ENCODE measurements around the gene GSAP. TPM values are rescaled to one million over a fixed set of nuclear protein-coding genes. Genes with fewer than 3 reads are reported as not detected.
"Not testable (repeated sequence)": the region's sequence is repeated elsewhere in the genome, so short reads cannot be mapped to it uniquely, and the experiment has no call there.

GSAP gene, protein sequence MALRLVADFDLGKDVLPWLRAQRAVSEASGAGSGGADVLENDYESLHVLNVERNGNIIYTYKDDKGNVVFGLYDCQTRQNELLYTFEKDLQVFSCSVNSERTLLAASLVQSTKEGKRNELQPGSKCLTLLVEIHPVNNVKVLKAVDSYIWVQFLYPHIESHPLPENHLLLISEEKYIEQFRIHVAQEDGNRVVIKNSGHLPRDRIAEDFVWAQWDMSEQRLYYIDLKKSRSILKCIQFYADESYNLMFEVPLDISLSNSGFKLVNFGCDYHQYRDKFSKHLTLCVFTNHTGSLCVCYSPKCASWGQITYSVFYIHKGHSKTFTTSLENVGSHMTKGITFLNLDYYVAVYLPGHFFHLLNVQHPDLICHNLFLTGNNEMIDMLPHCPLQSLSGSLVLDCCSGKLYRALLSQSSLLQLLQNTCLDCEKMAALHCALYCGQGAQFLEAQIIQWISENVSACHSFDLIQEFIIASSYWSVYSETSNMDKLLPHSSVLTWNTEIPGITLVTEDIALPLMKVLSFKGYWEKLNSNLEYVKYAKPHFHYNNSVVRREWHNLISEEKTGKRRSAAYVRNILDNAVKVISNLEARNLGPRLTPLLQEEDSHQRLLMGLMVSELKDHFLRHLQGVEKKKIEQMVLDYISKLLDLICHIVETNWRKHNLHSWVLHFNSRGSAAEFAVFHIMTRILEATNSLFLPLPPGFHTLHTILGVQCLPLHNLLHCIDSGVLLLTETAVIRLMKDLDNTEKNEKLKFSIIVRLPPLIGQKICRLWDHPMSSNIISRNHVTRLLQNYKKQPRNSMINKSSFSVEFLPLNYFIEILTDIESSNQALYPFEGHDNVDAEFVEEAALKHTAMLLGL
- total RNA-seq: 13.0 TPM

DNA sequence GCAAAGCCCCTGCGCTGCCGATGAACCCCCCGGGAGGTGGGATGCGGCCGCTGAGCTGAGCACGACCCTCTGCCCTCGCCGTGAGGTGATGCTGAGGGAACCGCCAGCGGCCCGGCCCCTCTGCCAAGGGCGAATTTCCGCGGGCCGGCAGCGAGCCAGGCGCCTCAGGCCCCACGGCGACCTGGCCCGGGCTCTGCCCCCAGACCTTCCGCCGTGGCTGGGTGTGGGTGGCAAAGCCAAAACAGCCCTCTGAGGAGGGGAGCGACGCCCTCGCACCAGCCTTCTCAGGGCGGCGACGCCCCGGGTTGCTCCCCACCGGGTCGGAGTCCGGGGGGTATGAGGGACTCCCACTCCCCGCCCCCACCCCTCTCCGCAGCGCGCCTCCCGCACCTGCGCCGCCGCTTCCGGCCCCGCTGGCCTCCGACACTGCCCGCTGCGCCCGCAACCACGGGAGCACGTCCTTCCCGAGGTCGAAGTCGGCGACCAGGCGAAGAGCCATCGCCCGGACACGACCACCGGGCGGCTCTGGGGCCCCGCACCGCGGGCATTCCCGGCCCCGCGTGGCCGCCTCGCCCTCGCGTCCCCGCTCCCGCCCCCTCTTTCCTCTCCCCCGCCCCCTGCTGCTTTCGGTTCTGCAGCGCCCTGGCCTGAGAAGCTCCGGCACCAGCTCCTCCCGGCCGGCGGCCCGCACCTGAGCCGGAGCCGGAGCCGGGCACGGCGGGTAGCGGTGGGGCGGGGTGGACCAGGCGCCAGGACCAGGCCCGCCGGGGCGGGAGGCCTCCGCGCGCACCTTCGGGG is at the start of gene GSAP:
TSS of gene GSAP (minus strand) at position 527 of the 798 bp plus-strand sequence. CDS start at position 499, 28 bp downstream.
- no peak for DNase-seq (ENCODE audit: extremely low spot score in 2 of 2)
- H3K27ac ChIP-seq: peak within 1 kb of the TSS; percentile 75
- H3K4me1 ChIP-seq: peaks cover 15% of the 10 kb centered on the region
- TF ChIP-seq POLR2AphosphoS5 (IDR thresholded peaks at IDR 0.05; ENCODE audit: insufficient read depth in 1 of 2, low read depth in 1 of 2) (peak in 1 of 2 donors; percentile 31), POLR2A (IDR thresholded peaks at IDR 0.05) (no peak)
- TF ChIP-seq, protein P1, sequence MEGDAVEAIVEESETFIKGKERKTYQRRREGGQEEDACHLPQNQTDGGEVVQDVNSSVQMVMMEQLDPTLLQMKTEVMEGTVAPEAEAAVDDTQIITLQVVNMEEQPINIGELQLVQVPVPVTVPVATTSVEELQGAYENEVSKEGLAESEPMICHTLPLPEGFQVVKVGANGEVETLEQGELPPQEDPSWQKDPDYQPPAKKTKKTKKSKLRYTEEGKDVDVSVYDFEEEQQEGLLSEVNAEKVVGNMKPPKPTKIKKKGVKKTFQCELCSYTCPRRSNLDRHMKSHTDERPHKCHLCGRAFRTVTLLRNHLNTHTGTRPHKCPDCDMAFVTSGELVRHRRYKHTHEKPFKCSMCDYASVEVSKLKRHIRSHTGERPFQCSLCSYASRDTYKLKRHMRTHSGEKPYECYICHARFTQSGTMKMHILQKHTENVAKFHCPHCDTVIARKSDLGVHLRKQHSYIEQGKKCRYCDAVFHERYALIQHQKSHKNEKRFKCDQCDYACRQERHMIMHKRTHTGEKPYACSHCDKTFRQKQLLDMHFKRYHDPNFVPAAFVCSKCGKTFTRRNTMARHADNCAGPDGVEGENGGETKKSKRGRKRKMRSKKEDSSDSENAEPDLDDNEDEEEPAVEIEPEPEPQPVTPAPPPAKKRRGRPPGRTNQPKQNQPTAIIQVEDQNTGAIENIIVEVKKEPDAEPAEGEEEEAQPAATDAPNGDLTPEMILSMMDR (IDR thresholded peaks at IDR 0.05): no peak
- intact Hi-C loops (cut with DNase I): loop anchor here (10.0 kb wide), 1 partner anchor 119 kb away; the partner anchor contains the start of gene PTPN12
- no peaks in the 10 kb centered on the region for H3K9me3 ChIP-seq
- H3K4me3 ChIP-seq: peak within 1 kb of the TSS; percentile 64 to 75
- H3K36me3 ChIP-seq: no peaks in the 10 kb centered on the region
- no peaks in the 10 kb centered on the region for H3K27me3 ChIP-seq

DNA sequence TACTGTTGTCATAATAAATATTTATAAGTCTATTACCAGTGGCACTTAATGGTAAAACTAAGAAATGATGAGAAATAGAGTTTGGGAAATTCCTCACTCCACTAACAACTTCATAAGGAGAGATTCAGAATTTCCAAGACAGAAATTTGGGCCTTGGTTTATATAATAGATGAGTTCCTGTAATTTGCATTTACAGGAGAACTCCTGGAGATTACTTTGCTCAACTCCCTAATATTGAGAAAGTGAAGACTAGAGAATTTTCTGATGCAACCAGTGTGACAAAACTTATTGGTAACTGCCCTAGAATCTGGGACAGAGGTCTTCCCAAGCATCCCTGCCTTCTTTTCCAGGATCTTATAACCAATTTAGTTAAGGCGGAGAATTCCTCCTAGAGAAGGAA is 49.1 kb upstream of the GSAP start:
- no peak for DNase-seq (ENCODE audit: extremely low spot score in 2 of 2)
- intact Hi-C loops (cut with DNase I): loop anchor here (10.0 kb wide), 1 partner anchor 60 kb away; no protein-coding TSS in a partner anchor

DNA sequence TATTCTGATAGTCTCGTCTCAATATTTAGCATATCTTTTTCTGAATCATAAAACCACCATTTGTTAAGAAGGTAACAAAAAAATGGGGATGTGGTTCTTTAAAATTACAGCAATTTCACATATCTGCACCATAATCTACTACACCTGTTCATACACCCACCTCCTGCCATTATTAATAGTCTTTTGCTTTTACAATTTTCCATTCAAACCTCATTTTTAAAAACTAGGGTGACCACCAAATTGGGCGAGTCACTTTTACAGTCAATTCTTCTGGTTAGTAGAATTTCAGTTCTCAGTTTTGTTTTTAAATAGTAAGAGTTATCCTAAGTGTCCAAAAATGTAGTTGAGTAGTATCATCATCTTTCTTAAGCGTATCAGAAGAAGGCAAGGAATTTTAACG is 48.4 kb upstream of the GSAP start:
- no peak for DNase-seq (ENCODE audit: extremely low spot score in 2 of 2)
- Histone ChIP-seq H3K9me3 (no peaks in the 10 kb centered on the region), H3K4me1 (no peaks in the 10 kb centered on the region), H3K36me3 (no peaks in the 10 kb centered on the region), H3K27me3 (no peaks in the 10 kb centered on the region), H3K4me3 (no peak overlapping the region), H3K27ac (no peak overlapping the region)
- no peak for TF ChIP-seq POLR2AphosphoS5 (IDR thresholded peaks at IDR 0.05; ENCODE audit: insufficient read depth in 1 of 2, low read depth in 1 of 2)
- no peak for TF ChIP-seq POLR2A (IDR thresholded peaks at IDR 0.05)
- TF ChIP-seq, protein P1 (IDR thresholded peaks at IDR 0.05): no peak
- intact Hi-C loops (cut with DNase I): loop anchor here (10.0 kb wide), 1 partner anchor 60 kb away; no protein-coding TSS in a partner anchor

More for the DNA sequence above, 49.1 kb upstream of the GSAP start:
- Histone ChIP-seq H3K4me1 (no peaks in the 10 kb centered on the region), H3K36me3 (no peaks in the 10 kb centered on the region), H3K4me3 (no peak overlapping the region), H3K9me3 (no peaks in the 10 kb centered on the region), H3K27ac (no peak overlapping the region), H3K27me3 (no peaks in the 10 kb centered on the region)
- TF ChIP-seq, protein P1 (IDR thresholded peaks at IDR 0.05): no peak
- no peak for TF ChIP-seq POLR2AphosphoS5 (IDR thresholded peaks at IDR 0.05; ENCODE audit: insufficient read depth in 1 of 2, low read depth in 1 of 2)
- no peak for TF ChIP-seq POLR2A (IDR thresholded peaks at IDR 0.05)

DNA sequence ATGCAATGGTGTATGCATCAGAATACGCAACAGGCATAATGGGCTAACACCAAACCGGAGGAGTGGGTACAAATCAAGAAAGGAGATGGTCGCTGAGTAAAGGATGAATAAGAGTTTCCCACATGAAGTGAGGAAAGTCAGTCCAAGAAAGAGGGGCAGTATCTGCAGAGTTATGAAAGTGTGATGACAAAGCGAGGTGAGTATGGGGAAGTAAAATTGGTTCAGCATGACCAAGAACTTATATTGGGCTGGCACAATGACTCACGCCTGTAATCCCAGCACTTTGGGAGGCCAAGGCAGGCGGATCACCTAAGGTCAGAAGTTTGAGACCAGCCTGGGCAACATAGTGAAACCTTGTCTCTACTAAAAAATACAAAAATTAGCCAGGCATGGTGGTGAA is 47.5 kb upstream of the GSAP start:
- not testable (repeated sequence) for H3K27me3 ChIP-seq; H3K36me3 ChIP-seq; DNase-seq (ENCODE audit: extremely low spot score in 2 of 2); H3K4me1 ChIP-seq; H3K9me3 ChIP-seq; H3K27ac ChIP-seq; H3K4me3 ChIP-seq
- intact Hi-C loops (cut with DNase I): loop anchor here (10.0 kb wide), 1 partner anchor 61 kb away; no protein-coding TSS in a partner anchor

DNA sequence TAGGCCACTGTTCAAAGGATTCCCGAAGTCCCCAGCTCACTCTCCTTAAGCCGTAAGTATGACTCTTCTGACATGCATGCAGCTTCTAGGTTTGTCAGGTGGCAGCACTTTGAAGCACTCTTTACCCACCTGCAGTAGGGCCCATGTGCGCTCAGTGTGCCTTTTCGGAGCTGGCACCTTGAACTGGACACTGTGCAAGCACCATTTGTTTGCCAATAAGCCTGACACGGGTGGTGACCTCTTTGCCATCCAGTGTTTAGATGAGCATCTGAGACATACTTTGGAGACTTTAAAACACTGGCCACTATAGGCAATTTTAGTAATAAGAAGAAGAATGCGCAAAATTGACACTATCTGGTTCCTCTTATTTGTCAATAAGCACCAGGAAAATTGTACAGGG is 45.7 kb upstream of the GSAP start:
- no peaks in the 10 kb centered on the region for H3K4me1 ChIP-seq
- intact Hi-C loops (cut with DNase I): loop anchor here (10.0 kb wide), 1 partner anchor 63 kb away; no protein-coding TSS in a partner anchor

More for the DNA sequence above, 45.7 kb upstream of the GSAP start:
- DNase-seq (ENCODE audit: extremely low spot score in 2 of 2): no peak
- Histone ChIP-seq H3K9me3 (no peaks in the 10 kb centered on the region), H3K4me3 (no peak overlapping the region), H3K27me3 (no peaks in the 10 kb centered on the region), H3K36me3 (no peaks in the 10 kb centered on the region), H3K27ac (no peak overlapping the region)
- TF ChIP-seq POLR2A (IDR thresholded peaks at IDR 0.05) (no peak), POLR2AphosphoS5 (IDR thresholded peaks at IDR 0.05; ENCODE audit: insufficient read depth in 1 of 2, low read depth in 1 of 2) (no peak)
- TF ChIP-seq, protein P1 (IDR thresholded peaks at IDR 0.05): no peak
